ENCODE data around the gene HIC1.

- TF ChIP-seq POLR2A (IDR thresholded peaks at IDR 0.05) (no peak), CTCF (IDR thresholded peaks at IDR 0.05) (no peak)
Measured at GRCh38 chr17:2043785-2044184, 11.1 kb upstream of the HIC1 start.
